ENCODE results near the gene CEP112. TPM values are rescaled to one million over a fixed set of nuclear protein-coding genes. Genes with fewer than 3 reads are reported as not detected.

The CEP112 gene
- total and polyA plus RNA-seq, 4 donors: 1.1 to 4.9 (median 1.4) TPM

- H3K27ac ChIP-seq (ENCODE audit: low read depth in 1 of 2, low read length in 2 of 2): no peak overlapping the region
- no peaks in the 10 kb centered on the region for H3K9me3 ChIP-seq (ENCODE audit: control insufficient read depth in 4 of 4, low read length in 3 of 4)
- no peaks in the 10 kb centered on the region for H3K4me1 ChIP-seq (ENCODE audit: control insufficient read depth in 4 of 4, insufficient read depth in 4 of 4, low read length in 3 of 4)
- H3K27me3 ChIP-seq (ENCODE audit: control insufficient read depth in 4 of 4, insufficient read depth in 4 of 4, low read length in 3 of 4): no peaks in the 10 kb centered on the region
- H3K4me3 ChIP-seq (ENCODE audit: low read depth in 1 of 3, low read length in 3 of 3): no peak overlapping the region
- no peak overlapping the region for H3K9ac ChIP-seq (ENCODE audit: low read depth in 1 of 2, low read length in 2 of 2)
- DNase-seq (ENCODE audit: low spot score): no peak
- TF ChIP-seq CTCF (IDR thresholded peaks at IDR 0.05; ENCODE audit: low read depth, low read length, missing input control) (no peak), GABPA (IDR thresholded peaks at IDR 0.05 in 1 of 2, conservative IDR thresholded peaks at IDR 0.05 in 1 of 2) (no peak), EGR1 (IDR thresholded peaks at IDR 0.05; ENCODE audit: low read depth in 2 of 2) (no peak), SP1 (IDR thresholded peaks at IDR 0.05) (no peak), FOXA1 (IDR thresholded peaks at IDR 0.05) (no peak), TAF1 (conservative IDR thresholded peaks at IDR 0.05) (no peak), JUND (IDR thresholded peaks at IDR 0.05) (no peak)
- H3K36me3 ChIP-seq (ENCODE audit: control insufficient read depth in 4 of 4, insufficient read depth in 3 of 4, low read depth in 1 of 4, low read length in 3 of 4): no peaks in the 10 kb centered on the region
- WGBS: 97% methylated on average over 1 of the region's 1 CpG
Observed at GRCh38 chr17:66002063-66002585, 189.8 kb downstream of the CEP112 start.

GRCh38 chr17:66000216-66000615 lies 191.7 kb downstream of the CEP112 start:
- no peak for TF ChIP-seq ZBTB33 (IDR thresholded peaks at IDR 0.05)
- TF ChIP-seq ATF3 (IDR thresholded peaks at IDR 0.05): no peak
- TF ChIP-seq YY1 (IDR thresholded peaks at IDR 0.05): no peak
- no peak for TF ChIP-seq RXRA (IDR thresholded peaks at IDR 0.05)
- no peak for TF ChIP-seq EGR1 (IDR thresholded peaks at IDR 0.05; ENCODE audit: low read depth in 2 of 2)
- no peak for TF ChIP-seq REST (IDR thresholded peaks at IDR 0.05)
- TF ChIP-seq TAF1 (conservative IDR thresholded peaks at IDR 0.05): no peak
- no peak for TF ChIP-seq SP1 (IDR thresholded peaks at IDR 0.05)
- no peak for TF ChIP-seq FOXA2 (IDR thresholded peaks at IDR 0.05)
- no peak for TF ChIP-seq HNF4A (conservative IDR thresholded peaks at IDR 0.05)
- Histone ChIP-seq H3K27me3 (ENCODE audit: control insufficient read depth in 4 of 4, insufficient read depth in 4 of 4, low read length in 3 of 4) (no peaks in the 10 kb centered on the region), H3K36me3 (ENCODE audit: control insufficient read depth in 4 of 4, insufficient read depth in 3 of 4, low read depth in 1 of 4, low read length in 3 of 4) (no peaks in the 10 kb centered on the region), H3K27ac (ENCODE audit: low read depth in 1 of 2, low read length in 2 of 2) (no peak overlapping the region), H3K4me3 (ENCODE audit: low read depth in 1 of 3, low read length in 3 of 3) (no peak overlapping the region), H3K9ac (ENCODE audit: low read depth in 1 of 2, low read length in 2 of 2) (no peak overlapping the region), H3K9me3 (ENCODE audit: control insufficient read depth in 4 of 4, low read length in 3 of 4) (no peaks in the 10 kb centered on the region), H3K4me1 (ENCODE audit: control insufficient read depth in 4 of 4, insufficient read depth in 4 of 4, low read length in 3 of 4) (no peaks in the 10 kb centered on the region)
- WGBS: 82% methylated on average over 4 of the region's 4 CpGs
- no peak for DNase-seq (ENCODE audit: low spot score)

Data from liver (tissue), 9 donors.